Measurements from ENCODE around the gene CDKAL1.

CDKAL1 gene

GRCh38 chr6:20877008-20877937 lies 343.0 kb downstream of the CDKAL1 start:
- H3K9ac ChIP-seq, result no peak overlapping the region
- H3K4me1 ChIP-seq, result no peaks in the 10 kb centered on the region
- no peaks in the 10 kb centered on the region for H3K79me2 ChIP-seq
- no peak overlapping the region for H3K4me3 ChIP-seq (ENCODE audit: low read depth, low read length)
- H3K4me2 ChIP-seq (ENCODE audit: low read length), result no peak overlapping the region
- TF ChIP-seq CTCF (IDR thresholded peaks at IDR 0.05), result no peak
- no peak overlapping the region for H3K27ac ChIP-seq
- no peak overlapping the region for H2AFZ ChIP-seq
- H3K9me3 ChIP-seq (ENCODE audit: control insufficient read depth, low read length), result no peaks in the 10 kb centered on the region
- H3K27me3 ChIP-seq (ENCODE audit: control insufficient read depth, insufficient read depth, low read length), result no peaks in the 10 kb centered on the region
- H3K36me3 ChIP-seq (ENCODE audit: control insufficient read depth, insufficient read depth, low read length), result no peaks in the 10 kb centered on the region

- Histone ChIP-seq H3K4me1 (no peaks in the 10 kb centered on the region), H3K9ac (no peak overlapping the region), H3K27me3 (ENCODE audit: control insufficient read depth, insufficient read depth, low read length) (no peaks in the 10 kb centered on the region), H2AFZ (no peak overlapping the region), H3K4me2 (ENCODE audit: low read length) (no peak overlapping the region), H3K27ac (no peak overlapping the region), H3K4me3 (ENCODE audit: low read depth, low read length) (no peak overlapping the region), H3K9me3 (ENCODE audit: control insufficient read depth, low read length) (peaks cover 3% of the 10 kb centered on the region), H3K79me2 (no peaks in the 10 kb centered on the region), H3K36me3 (ENCODE audit: control insufficient read depth, insufficient read depth, low read length) (no peaks in the 10 kb centered on the region)
- no peak for TF ChIP-seq CTCF (IDR thresholded peaks at IDR 0.05)
Measured at GRCh38 chr6:20879121-20879520, 344.9 kb downstream of the CDKAL1 start.

- Histone ChIP-seq H3K36me3 (ENCODE audit: control insufficient read depth, insufficient read depth, low read length) (no peaks in the 10 kb centered on the region), H3K27me3 (ENCODE audit: control insufficient read depth, insufficient read depth, low read length) (no peaks in the 10 kb centered on the region), H3K4me3 (ENCODE audit: low read depth, low read length) (no peak overlapping the region), H3K4me2 (ENCODE audit: low read length) (no peak overlapping the region), H3K79me2 (no peaks in the 10 kb centered on the region), H3K4me1 (no peaks in the 10 kb centered on the region), H3K9ac (no peak overlapping the region), H2AFZ (no peak overlapping the region), H3K27ac (no peak overlapping the region), H3K9me3 (ENCODE audit: control insufficient read depth, low read length) (peaks cover 4% of the 10 kb centered on the region)
- no peak for TF ChIP-seq CTCF (IDR thresholded peaks at IDR 0.05)
Measured at GRCh38 chr6:20879526-20879925, 345.3 kb downstream of the CDKAL1 start.

GRCh38 chr6:20881365-20881764 lies 347.1 kb downstream of the CDKAL1 start:
- H3K4me3 ChIP-seq (ENCODE audit: low read depth, low read length), result no peak overlapping the region
- TF ChIP-seq CTCF (IDR thresholded peaks at IDR 0.05), result no peak
- peaks cover 4% of the 10 kb centered on the region for H3K9me3 ChIP-seq (ENCODE audit: control insufficient read depth, low read length)
- no peaks in the 10 kb centered on the region for H3K36me3 ChIP-seq (ENCODE audit: control insufficient read depth, insufficient read depth, low read length)
- no peaks in the 10 kb centered on the region for H3K4me1 ChIP-seq
- no peak overlapping the region for H3K27ac ChIP-seq
- no peak overlapping the region for H3K9ac ChIP-seq
- H3K27me3 ChIP-seq (ENCODE audit: control insufficient read depth, insufficient read depth, low read length), result no peaks in the 10 kb centered on the region
- no peaks in the 10 kb centered on the region for H3K79me2 ChIP-seq
- no peak overlapping the region for H2AFZ ChIP-seq
- no peak overlapping the region for H3K4me2 ChIP-seq (ENCODE audit: low read length)

- no peak overlapping the region for H3K4me2 ChIP-seq (ENCODE audit: low read length)
- no peak overlapping the region for H3K27ac ChIP-seq
- H3K36me3 ChIP-seq (ENCODE audit: control insufficient read depth, insufficient read depth, low read length), result no peaks in the 10 kb centered on the region
Measured at GRCh38 chr6:20882014-20882413, 347.8 kb downstream of the CDKAL1 start.

More at GRCh38 chr6:20882014-20882413, 347.8 kb downstream of the CDKAL1 start:
- H2AFZ ChIP-seq, result no peak overlapping the region
- no peaks in the 10 kb centered on the region for H3K27me3 ChIP-seq (ENCODE audit: control insufficient read depth, insufficient read depth, low read length)
- no peak for TF ChIP-seq CTCF (IDR thresholded peaks at IDR 0.05)
- H3K4me1 ChIP-seq, result no peaks in the 10 kb centered on the region
- H3K9ac ChIP-seq, result no peak overlapping the region
- H3K79me2 ChIP-seq, result no peaks in the 10 kb centered on the region
- H3K4me3 ChIP-seq (ENCODE audit: low read depth, low read length), result no peak overlapping the region
- peaks cover 4% of the 10 kb centered on the region for H3K9me3 ChIP-seq (ENCODE audit: control insufficient read depth, low read length)

Data from parathyroid adenoma (tissue), 2 donors.